Measurements from ENCODE around the gene APRT.

Gene APRT

GRCh38 chr16:88850531-88851199 lies 38.9 kb upstream of the APRT start:
- FAIRE-seq (no peak), DNase-seq (ENCODE audit: insufficient read length, low spot score) (no peak)
- TF ChIP-seq POLR2A (IDR thresholded peaks at IDR 0.05; ENCODE audit: low read depth, low read length), result no peak

- FAIRE-seq (no peak), DNase-seq (ENCODE audit: insufficient read length, low spot score) (no peak)
- TF ChIP-seq POLR2A (IDR thresholded peaks at IDR 0.05; ENCODE audit: low read depth, low read length), result no peak
Measured at GRCh38 chr16:88848557-88848956, 36.8 kb upstream of the APRT start.

- FAIRE-seq, result no peak
- DNase-seq (ENCODE audit: insufficient read length, low spot score), result no peak
- TF ChIP-seq POLR2A (IDR thresholded peaks at IDR 0.05; ENCODE audit: low read depth, low read length), result no peak
Measured at GRCh38 chr16:88847654-88848053, 35.9 kb upstream of the APRT start.

DNA sequence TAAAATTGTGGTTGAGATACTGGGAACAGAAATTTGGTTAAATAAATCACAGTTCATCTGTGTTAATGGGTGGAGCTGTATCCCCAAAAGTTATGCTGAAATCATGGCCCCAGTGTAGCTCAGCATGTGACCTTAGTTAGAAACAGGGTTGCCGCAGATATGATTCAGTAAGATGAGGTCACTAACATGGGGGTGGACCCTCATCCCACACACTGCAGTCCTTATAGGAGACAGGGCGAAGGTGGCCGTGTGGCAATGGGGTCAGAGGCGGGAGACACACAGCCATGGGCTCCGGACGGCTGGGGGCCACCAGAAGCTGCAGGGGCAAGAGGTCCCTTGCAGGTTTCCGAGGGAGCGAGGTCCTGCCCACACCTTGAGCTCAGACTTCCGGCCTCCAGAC lies 34.4 kb upstream of the APRT start:
- TF ChIP-seq POLR2A (IDR thresholded peaks at IDR 0.05; ENCODE audit: low read depth, low read length), result no peak
- FAIRE-seq (no peak), DNase-seq (ENCODE audit: insufficient read length, low spot score) (peak; percentile 81)

- no peak for TF ChIP-seq POLR2A (IDR thresholded peaks at IDR 0.05; ENCODE audit: low read depth, low read length)
- FAIRE-seq (no peak), DNase-seq (ENCODE audit: insufficient read length, low spot score) (no peak)
Measured at GRCh38 chr16:88844419-88845036, 32.8 kb upstream of the APRT start.

DNA sequence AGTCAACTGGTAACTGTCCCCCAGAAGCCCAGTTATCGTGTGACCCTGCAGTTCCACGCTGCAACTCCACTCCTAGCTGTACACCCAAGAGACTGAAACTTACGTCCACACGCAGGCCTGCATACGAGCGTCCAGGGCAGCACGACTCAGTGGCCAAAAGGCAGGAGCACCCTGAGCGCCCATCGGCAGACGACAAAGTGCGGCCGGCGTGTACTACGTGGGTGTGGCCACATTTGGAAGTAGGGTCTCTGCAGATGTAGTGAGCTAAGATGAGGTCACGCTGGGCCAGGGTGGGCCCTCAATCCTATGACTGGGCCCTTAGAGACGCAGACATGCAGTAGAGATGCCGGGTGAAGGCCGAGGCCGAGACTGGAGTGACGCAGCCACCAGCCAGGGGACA lies 31.5 kb upstream of the APRT start:
- no peak for TF ChIP-seq POLR2A (IDR thresholded peaks at IDR 0.05; ENCODE audit: low read depth, low read length)
- FAIRE-seq (no peak), DNase-seq (ENCODE audit: insufficient read length, low spot score) (no peak)

GRCh38 chr16:88842806-88843205 lies 31.1 kb upstream of the APRT start:
- FAIRE-seq (no peak), DNase-seq (ENCODE audit: insufficient read length, low spot score) (no peak)
- no peak for TF ChIP-seq POLR2A (IDR thresholded peaks at IDR 0.05; ENCODE audit: low read depth, low read length)

DNA sequence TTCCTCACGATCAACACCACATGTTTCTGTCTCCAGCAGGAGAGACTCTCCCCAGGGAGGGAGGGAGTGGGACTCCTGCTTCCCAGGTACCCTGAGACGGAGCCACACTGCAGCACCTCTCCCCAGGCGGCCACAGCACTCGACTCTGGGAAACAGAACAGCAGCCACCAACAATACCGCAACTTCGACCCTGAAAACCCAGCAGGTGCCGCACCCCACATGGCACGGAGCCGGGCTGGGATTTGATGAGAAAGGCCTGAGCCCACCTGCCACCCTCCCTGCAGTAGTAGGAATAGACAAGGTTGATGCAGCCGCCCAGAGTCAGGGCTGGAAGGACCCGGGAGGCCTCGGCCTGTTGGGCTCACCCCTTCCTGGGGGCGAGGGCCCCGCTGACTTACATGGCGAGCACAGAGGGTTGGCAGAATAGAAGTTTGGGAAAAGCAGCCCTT lies 30.6 kb upstream of the APRT start:
- no peak for FAIRE-seq
- TF ChIP-seq POLR2A (IDR thresholded peaks at IDR 0.05; ENCODE audit: low read depth, low read length), result no peak
- DNase-seq (ENCODE audit: insufficient read length, low spot score), result no peak

DNA sequence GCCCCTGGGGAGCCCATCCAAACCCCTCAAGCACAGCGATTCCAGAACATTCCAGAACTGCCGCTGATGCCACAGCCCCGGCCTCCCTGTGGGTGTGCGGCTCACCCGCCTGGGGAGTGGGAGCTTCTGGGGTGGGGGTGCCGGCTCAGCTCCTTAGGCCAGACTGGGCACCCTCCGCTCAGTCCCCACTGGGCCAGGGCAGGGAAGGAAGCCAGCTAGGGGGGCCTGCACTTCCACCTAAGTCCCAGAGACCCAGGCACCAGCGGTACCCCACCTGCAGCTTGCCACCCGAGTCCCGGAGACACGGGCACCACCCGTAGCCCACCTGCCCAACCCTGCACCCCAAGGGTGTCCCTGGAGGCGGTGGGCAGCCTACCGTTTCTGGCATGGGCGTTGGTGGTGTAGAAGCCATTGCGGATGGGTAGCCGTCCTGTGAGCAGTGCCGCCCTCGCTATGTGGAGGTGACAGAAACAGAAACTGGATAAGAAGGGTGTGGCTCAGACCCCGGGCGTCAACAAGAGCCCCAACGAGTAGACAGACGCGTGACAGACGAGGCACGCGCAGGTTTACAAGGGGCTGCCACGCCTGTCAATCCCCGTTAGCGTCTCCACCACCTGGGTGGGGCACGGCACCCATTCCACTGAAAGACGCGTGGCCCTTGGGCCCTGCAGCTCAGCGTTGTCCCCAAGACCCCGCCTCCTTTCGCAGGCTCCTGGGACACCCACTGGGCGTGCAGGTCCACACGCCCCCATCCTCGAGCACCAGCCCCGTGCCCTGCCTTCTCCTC lies 30.0 kb upstream of the APRT start:
- TF ChIP-seq POLR2A (IDR thresholded peaks at IDR 0.05; ENCODE audit: low read depth, low read length), result no peak
- DNase-seq (ENCODE audit: insufficient read length, low spot score) (no peak), FAIRE-seq (no peak)

GRCh38 chr16:88840600-88841215 lies 29.0 kb upstream of the APRT start:
- FAIRE-seq (no peak), DNase-seq (ENCODE audit: insufficient read length, low spot score) (no peak)
- no peak for TF ChIP-seq POLR2A (IDR thresholded peaks at IDR 0.05; ENCODE audit: low read depth, low read length)

- no peak for TF ChIP-seq POLR2A (IDR thresholded peaks at IDR 0.05; ENCODE audit: low read depth, low read length)
- DNase-seq (ENCODE audit: insufficient read length, low spot score), result no peak
- FAIRE-seq, result no peak
Measured at GRCh38 chr16:88839745-88840599, 28.2 kb upstream of the APRT start.

DNA sequence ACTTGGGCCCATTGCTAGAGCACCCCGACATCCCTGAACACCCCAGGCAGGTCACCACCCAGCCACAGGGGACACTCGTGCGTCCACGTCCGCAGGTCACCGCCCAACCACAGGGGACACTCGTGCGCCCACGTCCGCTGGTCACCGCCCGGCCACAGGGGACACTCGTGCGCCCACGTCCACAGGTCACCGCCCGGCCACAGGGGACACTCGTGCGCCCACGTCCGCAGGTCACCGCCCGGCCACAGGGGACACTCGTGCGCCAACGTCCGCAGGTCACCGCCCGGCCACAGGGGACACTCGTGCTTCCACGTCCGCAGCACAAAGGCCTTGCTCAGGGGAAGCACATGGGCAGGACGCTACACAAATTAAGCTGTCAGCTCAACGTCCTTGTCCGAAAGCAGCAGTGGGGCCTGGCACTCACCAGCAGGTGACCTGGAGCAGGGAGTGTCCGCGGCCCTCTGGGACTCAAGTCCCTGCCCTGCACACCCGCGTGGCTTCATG lies 27.4 kb upstream of the APRT start:
- no peak for FAIRE-seq
- TF ChIP-seq POLR2A (IDR thresholded peaks at IDR 0.05; ENCODE audit: low read depth, low read length), result no peak
- DNase-seq (ENCODE audit: insufficient read length, low spot score), result no peak

- no peak for TF ChIP-seq POLR2A (IDR thresholded peaks at IDR 0.05; ENCODE audit: low read depth, low read length)
- DNase-seq (ENCODE audit: insufficient read length, low spot score), result no peak
- no peak for FAIRE-seq
Measured at GRCh38 chr16:88838566-88838965, 26.8 kb upstream of the APRT start.

Data from H54 (cell line).